ENCODE measurements around the gene XPNPEP2. TPM values are rescaled to one million over a fixed set of nuclear protein-coding genes. Genes with fewer than 3 reads are reported as not detected.

XPNPEP2 gene
- total RNA-seq, 3 donors from 2014 or later, result 0.44 to 12.8 (median 3.9) TPM

DNA sequence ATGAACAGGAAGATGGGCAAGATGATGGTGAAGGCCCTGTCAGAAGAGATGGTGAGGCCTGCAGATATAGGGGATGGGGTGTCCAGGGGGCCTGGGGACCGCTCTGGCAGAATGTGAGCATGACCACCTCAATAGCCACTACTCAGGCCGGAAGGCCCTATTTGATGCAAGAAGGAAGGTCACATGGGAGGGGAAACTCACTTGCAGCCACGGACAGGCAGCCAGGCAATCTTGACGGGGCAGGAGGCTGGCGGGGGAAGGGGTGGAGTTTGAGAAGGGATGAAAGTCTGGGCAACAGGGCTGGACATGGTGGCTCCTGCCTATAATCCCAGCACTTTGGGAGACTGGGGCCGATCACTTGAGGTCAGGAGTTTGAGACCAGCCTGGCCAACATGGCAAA, 49.7 kb downstream of the XPNPEP2 start:
- intact Hi-C loops (cut with DNase I; ENCODE audit: low total_unique reads), result no loop called here
- TF ChIP-seq, protein P1, sequence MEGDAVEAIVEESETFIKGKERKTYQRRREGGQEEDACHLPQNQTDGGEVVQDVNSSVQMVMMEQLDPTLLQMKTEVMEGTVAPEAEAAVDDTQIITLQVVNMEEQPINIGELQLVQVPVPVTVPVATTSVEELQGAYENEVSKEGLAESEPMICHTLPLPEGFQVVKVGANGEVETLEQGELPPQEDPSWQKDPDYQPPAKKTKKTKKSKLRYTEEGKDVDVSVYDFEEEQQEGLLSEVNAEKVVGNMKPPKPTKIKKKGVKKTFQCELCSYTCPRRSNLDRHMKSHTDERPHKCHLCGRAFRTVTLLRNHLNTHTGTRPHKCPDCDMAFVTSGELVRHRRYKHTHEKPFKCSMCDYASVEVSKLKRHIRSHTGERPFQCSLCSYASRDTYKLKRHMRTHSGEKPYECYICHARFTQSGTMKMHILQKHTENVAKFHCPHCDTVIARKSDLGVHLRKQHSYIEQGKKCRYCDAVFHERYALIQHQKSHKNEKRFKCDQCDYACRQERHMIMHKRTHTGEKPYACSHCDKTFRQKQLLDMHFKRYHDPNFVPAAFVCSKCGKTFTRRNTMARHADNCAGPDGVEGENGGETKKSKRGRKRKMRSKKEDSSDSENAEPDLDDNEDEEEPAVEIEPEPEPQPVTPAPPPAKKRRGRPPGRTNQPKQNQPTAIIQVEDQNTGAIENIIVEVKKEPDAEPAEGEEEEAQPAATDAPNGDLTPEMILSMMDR (IDR thresholded peaks at IDR 0.05), result no peak
- no peak for TF ChIP-seq POLR2AphosphoS5 (IDR thresholded peaks at IDR 0.05)
- TF ChIP-seq POLR2A (IDR thresholded peaks at IDR 0.05), result no peak

DNA sequence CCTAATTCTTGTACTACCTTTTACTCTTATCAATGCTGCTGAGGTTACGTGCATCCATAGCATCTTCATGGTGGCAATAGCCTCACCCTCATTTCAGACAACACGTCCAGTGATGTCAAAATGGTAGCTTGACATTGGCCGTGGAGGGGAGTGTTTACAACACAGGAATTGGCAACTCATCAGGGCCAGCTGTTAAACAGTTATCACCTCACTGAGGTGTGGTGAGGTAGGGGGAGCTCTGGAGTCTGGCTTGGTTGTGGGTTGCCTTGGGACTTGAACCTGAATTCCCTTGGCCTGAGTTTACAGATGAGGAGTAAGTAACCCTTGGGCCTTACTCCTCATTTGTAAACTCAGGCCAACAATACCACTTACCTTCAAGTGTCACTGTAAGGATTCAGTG, 51.4 kb downstream of the XPNPEP2 start:
- intact Hi-C loops (cut with DNase I; ENCODE audit: low total_unique reads), result no loop called here
- Histone ChIP-seq H3K36me3 (no peaks in the 10 kb centered on the region), H3K27ac (no peak overlapping the region), H3K27me3 (peaks cover 0 to 39% of the 10 kb centered on the region in 2 donors), H3K9me3 (no peaks in the 10 kb centered on the region), H3K4me3 (no peak overlapping the region), H3K4me1 (no peaks in the 10 kb centered on the region)
- TF ChIP-seq, protein P1 (IDR thresholded peaks at IDR 0.05), result no peak
- TF ChIP-seq POLR2AphosphoS5 (IDR thresholded peaks at IDR 0.05), result no peak
- TF ChIP-seq POLR2A (IDR thresholded peaks at IDR 0.05), result no peak
- DNase-seq (ENCODE audit: low spot score in 2 of 2), result no peak

More for the DNA sequence above, 49.7 kb downstream of the XPNPEP2 start:
- Histone ChIP-seq H3K4me1 (no peaks in the 10 kb centered on the region), H3K36me3 (no peaks in the 10 kb centered on the region), H3K4me3 (no peak overlapping the region), H3K27me3 (peaks cover 0 to 29% of the 10 kb centered on the region in 2 donors), H3K9me3 (no peaks in the 10 kb centered on the region), H3K27ac (no peak overlapping the region)
- DNase-seq (ENCODE audit: low spot score in 2 of 2), result no peak

DNA sequence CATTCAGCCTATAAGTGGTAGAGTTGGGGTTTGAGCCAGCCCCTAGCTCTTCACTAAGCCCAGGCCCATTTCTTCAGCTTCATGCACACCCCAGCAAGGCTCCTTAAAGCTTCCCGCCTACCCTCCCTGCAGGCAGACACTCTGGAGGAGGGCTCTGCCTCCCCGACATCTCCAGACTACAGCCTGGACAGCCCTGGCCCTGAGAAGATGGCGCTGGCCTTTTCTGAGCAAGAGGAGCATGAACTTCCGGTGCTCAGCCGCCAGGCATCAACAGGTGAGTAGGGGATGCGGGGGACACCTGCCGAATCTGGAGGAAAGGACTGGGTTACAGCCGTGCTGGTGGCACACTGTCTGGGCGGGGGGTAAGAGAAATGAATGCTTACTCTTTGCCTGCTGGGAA, 52.0 kb downstream of the XPNPEP2 start:
- Histone ChIP-seq H3K36me3 (no peaks in the 10 kb centered on the region), H3K9me3 (no peaks in the 10 kb centered on the region), H3K4me1 (no peaks in the 10 kb centered on the region), H3K4me3 (no peak overlapping the region), H3K27ac (no peak overlapping the region), H3K27me3 (peaks cover 0 to 39% of the 10 kb centered on the region in 2 donors)
- intact Hi-C loops (cut with DNase I; ENCODE audit: low total_unique reads), result no loop called here
- no peak for TF ChIP-seq POLR2AphosphoS5 (IDR thresholded peaks at IDR 0.05)
- no peak for TF ChIP-seq POLR2A (IDR thresholded peaks at IDR 0.05)
- TF ChIP-seq, protein P1 (IDR thresholded peaks at IDR 0.05), result no peak
- no peak for DNase-seq (ENCODE audit: low spot score in 2 of 2)

DNA sequence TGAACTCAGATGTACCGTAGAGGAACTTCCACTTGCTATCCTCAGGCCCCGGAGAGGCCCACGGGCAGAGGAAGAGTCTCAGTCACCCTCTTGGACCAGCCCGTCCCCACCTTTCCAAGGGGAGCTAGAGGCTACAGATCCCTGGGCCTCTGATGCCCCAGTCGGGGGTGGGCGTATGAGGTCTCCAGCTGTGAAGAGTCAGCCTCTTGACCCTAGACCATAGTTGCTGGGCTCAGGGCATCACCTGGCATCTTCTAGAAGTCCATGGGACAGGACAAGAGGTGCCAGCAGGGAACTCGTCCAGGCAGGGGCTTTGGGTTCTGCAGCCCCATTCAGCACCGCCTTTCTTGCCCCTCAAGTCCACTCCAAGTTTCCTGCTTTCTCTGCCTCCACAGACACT, 52.6 kb downstream of the XPNPEP2 start:
- Histone ChIP-seq H3K27me3 (peaks cover 0 to 39% of the 10 kb centered on the region in 2 donors), H3K4me3 (no peak overlapping the region), H3K4me1 (no peaks in the 10 kb centered on the region), H3K36me3 (no peaks in the 10 kb centered on the region), H3K27ac (no peak overlapping the region), H3K9me3 (no peaks in the 10 kb centered on the region)
- intact Hi-C loops (cut with DNase I; ENCODE audit: low total_unique reads), result no loop called here
- no peak for DNase-seq (ENCODE audit: low spot score in 2 of 2)
- TF ChIP-seq POLR2AphosphoS5 (IDR thresholded peaks at IDR 0.05) (no peak), POLR2A (IDR thresholded peaks at IDR 0.05) (no peak)
- TF ChIP-seq, protein P1 (IDR thresholded peaks at IDR 0.05), result no peak

DNA sequence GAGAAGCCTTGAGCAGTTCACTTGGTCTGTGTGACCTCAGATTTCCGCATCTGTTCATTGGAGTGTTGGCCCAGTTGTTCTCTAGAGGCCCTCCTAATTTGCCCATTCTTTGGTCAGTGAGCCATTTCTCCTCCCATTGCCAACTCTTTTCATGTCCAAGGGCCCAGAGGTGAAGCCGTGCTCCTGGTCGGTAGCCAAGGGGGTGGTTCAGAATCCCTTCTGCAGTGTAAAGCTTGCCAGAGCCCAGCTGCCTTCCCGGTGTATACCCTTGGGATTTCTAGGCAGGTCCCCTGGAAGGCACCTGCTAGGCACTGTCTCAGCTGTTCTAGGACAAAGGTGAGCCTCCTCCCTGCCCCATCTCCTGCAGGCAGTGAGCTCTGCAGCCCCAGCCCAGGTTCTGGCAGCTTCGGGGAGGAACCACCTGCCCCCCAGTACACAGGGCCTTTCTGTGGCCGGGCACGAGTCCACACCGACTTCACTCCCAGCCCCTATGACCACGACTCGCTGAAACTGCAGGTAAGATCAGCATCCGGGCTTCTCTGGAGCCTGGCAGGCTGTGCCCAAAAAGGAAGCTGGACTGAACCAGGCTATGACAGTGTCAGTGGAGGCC, 53.3 kb downstream of the XPNPEP2 start:
- Histone ChIP-seq H3K9me3 (no peaks in the 10 kb centered on the region), H3K27ac (no peak overlapping the region), H3K4me1 (no peaks in the 10 kb centered on the region), H3K4me3 (no peak overlapping the region), H3K36me3 (no peaks in the 10 kb centered on the region), H3K27me3 (peaks cover 0 to 36% of the 10 kb centered on the region in 2 donors)
- TF ChIP-seq, protein P1 (IDR thresholded peaks at IDR 0.05), result no peak
- no peak for TF ChIP-seq POLR2AphosphoS5 (IDR thresholded peaks at IDR 0.05)
- DNase-seq (ENCODE audit: low spot score in 2 of 2), result no peak
- intact Hi-C loops (cut with DNase I; ENCODE audit: low total_unique reads), result no loop called here

Data from breast epithelium (tissue), 4 donors.